ENCODE results near the gene GDPD4.
A peak's percentile ranks its signal among the peaks of the same experiment; 100 is the strongest.

The GDPD4 gene

DNA sequence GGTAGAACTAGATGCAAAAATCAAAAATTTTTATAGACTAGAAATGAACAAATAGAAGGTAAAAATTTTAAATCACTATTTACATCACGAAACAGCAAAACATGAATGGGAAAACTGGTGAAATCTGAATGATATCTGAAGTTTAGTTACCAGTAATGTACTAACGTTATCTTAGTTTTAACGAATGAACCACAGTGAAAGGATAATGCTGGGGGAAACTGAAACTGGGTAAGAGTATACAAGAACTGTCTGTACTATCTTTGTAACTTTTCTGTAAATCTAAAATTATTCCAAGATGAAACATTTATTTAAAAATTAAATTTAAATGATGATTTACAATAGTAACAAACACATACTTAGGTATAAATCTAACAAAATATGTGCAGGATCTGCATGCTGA lies 7.4 kb downstream of the GDPD4 start:
- DNase-seq, result no peak

DNA sequence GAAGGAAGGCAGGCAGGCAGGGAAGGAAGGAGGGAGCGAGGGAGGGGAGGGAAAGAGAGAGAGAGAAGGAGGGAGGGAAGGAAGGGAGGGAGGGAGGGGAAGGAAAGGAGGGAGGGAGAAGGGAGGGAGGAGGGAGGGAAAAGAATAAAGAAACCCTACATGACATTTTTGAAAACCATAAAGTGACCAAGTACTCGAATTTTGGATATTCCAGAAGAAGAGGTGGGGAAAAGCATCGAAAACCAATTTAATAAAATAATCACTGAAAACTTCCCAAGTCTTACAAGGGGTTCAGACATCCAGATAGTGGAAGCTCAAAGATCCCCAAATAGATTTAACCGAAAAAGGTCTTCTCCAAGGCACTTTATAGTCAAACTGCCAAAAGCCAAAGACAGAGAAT lies 11.7 kb downstream of the GDPD4 start:
- DNase-seq, result no peak

DNA sequence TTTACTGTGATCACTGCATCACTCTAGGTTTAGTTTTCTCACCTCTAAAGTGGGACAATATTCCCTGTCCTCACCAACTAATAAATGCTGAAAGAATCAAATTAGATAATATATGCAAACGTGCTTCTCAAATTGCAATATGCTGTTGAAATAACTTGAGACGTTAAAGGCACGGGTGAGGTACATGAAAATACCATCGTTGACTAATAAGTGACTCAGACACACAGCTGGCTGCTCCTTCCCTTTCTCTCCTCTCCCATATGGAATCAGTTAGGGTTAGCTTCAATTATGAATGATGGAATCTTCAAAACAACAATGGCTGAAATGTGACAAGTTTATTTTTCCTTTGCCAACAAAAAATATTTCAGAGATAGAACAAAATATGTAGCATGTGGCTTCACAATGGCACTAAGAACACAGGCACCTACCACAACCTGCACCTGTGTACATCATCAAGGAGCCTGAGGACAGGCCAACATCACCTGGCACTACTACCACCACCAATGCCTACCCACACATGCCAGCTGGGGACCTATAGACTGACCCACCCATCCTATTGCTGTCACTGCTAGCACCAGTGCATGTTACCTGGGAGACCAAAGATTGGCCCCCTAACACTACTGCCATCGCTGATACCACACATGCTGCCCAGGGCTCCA lies 13.7 kb downstream of the GDPD4 start:
- no peak for DNase-seq

DNA sequence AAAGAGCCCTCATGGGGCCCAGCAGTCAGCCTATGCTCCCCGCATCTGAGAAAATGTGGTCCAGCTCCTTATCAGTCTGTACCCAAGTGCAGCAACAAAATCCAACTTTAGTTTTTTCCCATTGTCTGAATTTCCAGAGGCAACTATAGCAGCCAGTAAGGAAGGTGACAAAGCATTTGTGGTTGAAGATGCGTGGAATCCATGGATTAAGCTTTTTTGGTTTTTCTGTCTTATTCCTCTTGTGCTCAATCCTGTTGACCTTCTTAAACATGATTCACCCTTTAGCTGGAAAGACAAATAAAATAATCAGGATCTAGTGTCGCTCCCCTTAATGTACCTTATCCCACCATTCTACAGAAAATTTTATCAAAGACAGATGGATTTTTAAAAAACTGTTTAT lies 14.3 kb downstream of the GDPD4 start:
- no peak for DNase-seq

DNA sequence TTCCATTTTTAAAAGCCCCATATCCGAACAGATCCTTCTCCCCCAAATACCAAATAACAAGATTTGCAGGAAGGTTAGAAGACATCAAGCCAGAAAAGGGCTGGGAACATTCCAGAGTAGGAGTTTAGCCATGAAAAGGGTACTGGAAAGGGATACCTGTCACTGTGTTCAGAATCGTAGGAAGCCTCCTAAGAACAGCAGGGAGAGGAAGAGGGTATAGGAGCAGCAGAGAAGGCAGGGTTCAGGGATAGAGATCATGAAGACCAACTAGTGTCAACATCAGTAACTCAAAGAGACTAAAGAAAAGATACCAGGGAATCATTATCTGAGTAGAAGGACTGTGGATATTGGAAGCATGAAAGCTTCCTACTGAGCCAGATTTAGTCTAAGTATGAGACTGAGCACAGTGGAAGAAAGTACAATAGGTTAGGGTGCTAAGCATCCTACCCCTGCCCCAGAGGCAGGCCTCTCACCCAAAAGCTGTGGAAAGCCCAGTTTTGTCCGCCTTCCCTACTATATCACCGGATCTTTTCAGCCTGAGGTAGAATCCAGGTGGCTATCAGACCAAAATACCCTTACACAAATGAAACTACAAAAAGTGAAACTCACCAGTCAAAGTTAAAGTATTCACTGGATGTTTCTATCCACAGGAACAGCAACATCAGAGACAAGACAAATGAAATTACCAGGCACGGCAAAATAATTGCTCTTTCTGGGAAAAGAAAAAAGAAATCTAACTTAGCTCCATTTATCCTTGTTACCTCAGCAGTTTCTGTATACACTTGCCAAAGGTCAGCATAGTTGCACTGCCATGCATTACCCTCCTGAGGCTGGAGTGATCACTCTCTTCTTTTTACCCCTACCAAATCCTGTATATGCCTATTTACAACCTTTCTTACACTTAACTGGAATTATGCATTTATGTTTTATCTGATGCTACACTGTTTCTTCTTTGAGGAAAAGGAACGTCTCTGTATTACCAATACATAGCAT lies 16.7 kb downstream of the GDPD4 start:
- DNase-seq, result no peak

DNA sequence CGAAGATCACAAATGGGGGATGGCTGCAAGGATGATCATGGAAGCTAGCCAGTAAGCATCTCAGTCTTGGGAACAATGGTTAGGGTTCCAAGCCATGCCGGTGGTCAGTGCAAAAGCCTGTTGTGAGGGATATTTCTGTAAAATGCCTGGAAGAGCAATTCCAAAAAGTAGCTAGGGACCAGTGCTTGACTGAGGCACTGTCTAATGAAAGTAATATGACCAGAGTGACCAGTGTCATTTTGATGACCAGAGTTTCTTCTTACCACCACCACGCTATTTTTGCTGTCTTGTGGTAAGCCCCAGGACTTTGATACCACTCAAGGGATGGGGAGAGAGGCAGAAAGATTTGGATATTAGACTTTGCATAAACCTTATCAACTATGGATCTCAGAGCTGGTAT lies 18.4 kb downstream of the GDPD4 start:
- no peak for DNase-seq

DNA sequence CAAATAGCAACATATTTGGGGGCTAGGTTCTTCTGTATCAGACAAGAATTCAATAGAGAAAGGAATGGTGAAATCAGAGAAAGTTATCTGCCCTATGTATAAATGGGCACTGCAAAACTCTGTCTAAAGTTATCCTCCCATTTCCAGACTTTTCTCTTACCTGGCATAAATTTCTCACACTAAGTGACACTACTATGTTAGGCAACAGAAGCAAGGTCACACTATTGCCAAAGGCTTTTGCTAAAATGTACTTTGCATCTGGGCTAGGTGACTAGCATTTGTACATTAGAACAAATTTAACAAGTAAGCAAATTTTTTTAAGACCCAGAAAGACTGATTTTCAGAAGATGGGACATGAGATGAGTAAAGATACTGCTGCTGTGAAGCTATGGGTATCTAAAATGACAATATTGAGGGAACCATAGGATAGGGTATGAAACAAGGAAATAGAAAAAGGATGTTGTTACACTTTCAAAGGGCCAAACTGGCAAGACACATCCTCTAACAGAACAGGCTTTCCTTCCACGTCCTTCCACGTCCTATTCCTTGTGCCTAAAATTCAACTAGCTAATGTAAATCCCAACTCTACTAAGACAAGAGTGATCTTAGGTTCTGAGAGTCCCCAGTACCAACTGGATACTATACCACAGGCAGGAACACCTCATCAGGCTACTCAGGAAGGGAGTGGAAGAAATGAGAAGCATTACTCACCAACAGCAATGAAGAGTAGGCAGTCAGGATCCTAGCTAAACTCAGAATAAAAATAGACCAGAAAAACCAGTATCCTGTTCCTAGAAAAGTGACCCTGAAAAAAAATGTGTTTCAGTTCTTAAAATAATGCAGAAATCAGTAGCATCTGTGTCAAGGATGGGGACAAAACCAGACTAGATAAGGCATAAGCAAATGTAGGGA lies 22.6 kb downstream of the GDPD4 start:
- DNase-seq, result peak; percentile 6

DNA sequence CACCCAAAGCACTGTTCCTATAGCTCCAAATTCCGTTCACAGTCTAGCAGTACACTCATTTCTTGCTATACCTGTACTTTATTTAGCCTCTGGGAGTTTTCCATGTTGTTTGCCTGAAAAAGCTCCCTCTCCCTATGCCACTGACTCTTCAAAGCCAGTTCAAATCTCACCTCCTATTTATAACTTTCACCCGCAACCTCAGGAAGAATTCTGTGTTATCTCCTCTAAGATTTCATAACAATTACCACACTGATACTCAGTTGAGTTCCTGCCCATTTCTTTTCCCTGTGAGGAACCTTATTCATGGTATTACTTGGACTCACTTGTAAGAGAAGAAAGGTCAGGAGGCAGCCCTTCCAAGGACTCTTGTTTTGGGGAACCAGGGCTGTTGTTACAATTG lies 25.2 kb downstream of the GDPD4 start:
- no peak for DNase-seq

DNA sequence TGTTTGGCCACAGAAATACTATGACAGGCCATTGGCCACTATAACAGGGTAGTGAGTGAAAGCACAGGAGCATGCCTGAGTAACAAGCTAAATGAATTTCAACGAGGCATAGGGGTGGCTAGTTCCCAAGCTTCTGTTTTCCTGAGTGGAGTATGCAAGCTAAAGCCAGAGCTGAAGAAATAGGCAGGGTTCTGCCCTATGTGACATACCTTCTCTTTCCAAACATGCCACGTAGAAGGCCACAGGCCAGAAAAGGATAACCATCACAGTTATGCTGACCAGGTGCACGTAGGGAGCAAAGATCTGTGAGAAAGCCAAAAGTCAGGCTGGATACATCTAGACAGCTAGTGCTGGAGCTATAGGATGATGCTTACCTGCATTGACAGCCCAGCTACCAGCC lies 30.6 kb downstream of the GDPD4 start:
- DNase-seq, result no peak

DNA sequence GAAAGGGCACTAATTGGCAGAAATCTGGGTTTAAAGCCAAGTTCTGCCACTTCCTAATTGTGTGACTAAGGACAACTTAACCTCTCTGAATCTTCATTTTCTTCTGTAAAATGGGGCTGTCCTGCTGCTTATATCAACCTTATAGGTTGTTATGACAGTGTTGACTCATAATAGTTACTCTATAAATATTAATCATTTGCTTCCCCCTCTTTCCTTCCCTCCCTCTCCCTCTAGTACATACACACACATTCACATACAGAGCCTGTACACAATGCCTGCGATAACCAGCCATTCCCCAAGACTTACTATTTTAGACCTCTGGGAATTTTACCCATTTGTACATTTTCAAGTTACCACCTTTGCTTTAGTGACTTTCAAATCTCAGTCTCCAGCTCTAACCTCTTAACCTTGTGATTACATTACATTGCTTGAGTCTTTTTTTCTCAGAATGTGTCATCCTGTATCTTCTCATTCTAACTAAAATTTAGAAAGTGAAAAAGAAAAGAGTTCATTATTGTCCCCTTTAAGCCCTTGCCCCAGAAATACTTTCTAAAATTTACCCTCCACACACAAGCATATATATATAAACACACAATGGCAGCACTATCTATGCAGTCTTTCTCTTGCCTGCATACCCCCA lies 31.9 kb downstream of the GDPD4 start:
- DNase-seq, result no peak

DNA sequence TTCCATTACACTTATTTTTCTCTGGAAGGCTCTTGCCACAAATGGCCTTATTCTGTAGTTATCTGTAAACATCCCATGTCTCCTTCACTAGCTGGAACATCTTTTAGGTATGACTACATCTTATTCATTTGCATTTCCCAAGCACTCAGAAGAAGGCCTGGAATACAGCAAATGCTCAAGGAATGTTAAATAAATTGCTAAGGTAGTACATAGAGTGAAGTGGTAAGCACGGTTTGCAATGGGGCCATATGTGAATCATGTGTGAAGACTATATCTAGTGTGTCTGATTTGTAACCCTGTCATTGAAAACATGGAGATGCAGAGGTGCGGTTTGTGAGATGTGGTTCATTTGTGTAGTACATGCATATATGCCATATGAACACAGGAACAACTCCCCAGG lies 33.5 kb downstream of the GDPD4 start:
- no peak for DNase-seq

DNA sequence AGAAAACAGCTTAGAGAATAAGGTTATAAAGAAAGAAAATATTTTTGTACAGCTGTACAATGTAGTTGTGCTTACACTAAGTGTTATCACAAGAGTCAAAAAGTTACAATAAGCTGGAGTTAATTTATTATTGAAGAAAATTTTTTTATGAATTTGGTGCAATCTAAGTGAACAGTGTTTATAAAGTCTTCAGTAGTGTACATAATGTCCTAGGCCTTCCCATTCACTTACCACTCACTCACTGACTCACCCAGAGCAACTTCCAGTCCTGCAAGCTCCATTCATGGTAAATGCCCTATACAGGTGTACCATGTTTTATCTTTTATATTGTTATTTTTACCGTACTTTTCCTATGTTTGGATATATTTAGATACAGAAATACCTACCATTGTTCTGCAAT lies 34.7 kb downstream of the GDPD4 start:
- DNase-seq, result no peak

DNA sequence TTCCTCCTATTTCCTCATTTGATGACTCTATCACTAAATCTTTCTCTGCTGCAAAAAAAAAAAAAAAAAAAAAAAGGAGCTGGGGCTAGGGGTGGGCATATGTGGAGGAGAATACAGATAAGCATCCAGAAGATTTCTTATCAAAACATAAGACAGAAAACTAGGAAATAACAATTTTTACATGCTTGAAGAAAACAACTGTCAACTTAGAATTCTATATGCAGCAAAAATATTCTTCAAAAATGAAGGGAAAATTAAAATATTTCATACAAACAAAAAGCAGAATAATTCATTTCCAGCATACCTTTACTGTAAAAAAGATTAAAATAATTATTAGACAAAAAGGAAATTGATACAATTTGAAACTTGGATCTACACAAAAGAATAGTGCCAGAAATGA lies 38.7 kb downstream of the GDPD4 start:
- DNase-seq, result no peak

DNA sequence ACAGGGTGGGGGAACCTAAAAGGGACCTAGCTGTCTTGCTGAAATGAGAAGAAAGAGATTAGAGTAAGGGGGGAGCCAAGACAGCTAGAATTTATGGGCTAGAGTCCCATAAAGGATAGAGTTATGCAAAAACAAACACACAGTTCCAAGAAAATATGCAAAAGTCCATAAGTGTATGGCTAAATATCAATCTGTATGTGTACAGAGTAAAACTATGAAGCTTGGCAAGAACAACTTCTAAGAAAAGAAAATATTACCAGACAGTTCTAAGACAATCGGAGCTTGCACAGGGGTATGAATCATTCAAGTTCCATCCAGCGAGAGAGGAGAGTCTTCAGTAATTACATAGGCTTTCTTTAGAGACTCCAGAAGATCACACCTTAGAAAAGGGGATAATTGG lies 41.8 kb downstream of the GDPD4 start:
- DNase-seq, result no peak

DNA sequence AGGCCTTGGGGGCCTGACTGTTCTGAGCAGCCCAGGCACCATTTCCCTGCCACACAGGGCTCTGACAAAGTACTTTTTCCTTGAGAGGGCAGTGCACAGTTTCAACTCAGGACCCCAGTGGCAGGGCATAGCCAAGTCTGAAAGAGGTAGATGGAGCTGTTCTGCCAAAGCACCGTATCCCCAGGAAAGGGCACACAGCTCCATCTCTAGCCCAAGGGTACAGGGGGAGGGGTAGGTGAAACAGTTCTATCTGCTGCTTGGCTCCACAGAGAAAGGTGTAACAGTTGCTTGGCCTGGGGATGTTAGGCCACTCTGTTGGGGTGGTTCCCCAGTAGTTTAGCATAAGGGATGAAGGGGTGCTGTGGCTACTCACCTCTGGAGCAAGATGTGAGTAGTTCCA lies 47.8 kb downstream of the GDPD4 start:
- DNase-seq, result no peak

DNA sequence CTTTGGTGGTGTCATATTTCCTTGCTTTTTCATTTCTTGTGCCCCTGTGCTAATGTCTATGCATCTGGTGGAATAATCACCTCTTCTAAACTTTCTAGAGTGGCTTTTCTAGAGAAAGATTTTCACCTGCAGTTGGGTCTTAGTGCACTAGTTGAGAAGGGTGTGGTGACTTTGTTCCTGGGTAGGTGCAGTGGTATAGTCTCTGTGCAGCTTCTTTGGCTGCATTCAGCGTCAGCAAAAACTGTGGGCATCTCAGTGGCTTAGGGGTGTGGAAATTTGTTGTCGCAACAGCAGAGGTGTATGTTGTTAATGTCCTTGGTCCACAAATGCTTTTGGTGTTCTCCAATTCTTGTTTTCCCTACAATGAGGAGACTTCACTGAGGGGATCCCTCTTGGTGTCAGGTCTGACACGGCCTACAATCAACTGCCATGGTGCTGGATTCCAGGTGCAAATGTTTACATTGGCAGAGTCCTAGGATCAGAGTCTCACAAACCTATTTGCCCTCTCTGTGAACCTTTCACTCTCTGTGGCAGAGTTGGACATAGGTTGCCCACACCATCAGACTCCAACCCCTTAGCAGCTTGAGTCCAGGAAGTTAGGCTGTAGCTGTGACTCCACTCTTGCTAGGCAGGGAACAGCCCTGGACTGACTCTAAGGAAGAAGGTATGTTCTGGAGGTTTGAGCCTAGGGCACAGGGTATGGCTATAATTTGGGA lies 48.8 kb downstream of the GDPD4 start:
- DNase-seq, result no peak

DNA sequence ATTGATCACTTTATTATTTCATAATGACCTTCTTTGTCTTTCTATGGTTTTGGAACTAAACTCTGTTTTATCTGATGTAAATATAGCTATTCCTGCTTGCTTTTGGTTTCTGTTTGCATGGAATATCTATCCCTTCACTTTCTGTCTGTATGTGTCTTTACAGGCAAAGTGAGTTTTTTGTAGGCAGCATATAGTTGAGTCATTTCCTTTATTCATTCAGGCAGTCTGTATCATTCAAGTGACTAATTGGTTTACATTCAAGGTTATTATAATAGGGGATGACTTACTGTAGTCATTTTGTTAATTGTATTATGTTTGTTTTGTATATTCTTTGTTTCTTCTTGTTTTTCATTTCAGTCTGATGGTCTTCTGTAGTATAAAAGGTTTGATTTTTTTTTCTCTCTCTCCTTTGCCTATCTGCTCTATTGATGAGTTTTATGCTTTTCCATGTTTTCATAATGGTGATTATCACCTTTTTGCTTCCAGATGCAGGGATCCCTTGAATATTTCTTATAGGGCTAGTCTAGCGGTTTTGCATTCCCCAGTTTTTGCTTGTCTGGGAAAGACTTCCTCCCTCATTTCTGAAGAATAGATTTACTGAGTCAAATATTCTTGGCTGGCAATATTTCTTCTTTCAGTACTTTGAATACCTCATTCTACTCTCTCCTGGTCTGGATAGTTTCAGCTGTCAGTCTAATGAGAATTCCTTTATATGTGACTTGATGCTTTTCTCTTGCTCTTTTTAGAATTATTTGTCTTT lies 50.4 kb downstream of the GDPD4 start:
- DNase-seq, result peak; percentile 65

DNA sequence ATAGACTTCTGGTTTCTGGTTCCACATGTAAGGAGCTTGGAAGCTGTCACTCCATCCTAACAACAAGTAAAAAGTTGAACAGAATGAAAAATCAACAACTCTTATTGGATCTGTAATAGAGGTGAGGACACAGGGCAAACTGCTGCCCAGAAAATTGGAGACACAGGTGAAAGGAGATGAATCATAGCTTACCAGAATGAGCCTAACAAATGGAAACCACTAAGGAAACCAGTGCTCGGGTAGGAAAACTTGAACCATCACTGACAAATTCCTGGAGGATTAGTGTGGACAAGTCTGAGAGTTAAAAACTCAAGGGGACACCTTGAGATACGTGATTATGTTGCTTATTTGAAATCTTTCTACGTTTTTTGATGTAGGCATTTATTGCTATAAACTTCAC lies 52.1 kb downstream of the GDPD4 start:
- DNase-seq, result no peak

DNA sequence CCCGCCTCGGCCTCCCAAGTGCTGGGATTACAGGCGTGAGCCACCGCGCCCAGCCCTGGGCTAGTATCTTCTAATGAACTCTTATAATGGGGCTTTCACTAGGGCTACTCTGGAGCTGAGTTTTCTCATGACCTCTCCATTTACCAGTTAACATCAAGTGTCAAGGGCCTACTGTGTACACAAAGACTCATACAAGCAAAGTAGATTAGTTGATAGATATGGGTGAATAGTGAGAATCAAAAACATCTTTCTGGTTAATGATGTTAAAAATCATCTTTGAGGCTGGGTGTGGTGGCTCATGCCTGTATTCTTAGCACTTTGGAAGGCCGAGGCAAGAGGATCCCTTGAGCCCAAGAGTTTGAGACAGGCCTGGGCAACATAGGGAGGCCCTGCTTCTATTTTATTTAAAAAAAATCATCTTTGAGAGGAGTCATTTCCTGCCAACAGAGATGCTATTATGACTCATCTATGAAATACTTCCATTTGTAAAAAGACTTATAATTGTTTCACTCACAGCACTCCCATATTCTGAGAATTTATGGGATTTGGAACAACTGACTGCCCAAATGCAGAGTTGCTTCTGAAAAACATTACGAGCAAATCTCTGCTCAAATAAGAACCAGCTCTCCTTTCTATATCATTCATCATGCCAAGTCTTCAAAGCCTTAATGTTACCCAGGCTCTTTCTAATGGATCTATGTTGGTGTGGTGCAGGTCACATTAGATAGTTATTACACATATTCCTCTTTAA lies 57.0 kb downstream of the GDPD4 start:
- DNase-seq, result peak; percentile 2

DNA sequence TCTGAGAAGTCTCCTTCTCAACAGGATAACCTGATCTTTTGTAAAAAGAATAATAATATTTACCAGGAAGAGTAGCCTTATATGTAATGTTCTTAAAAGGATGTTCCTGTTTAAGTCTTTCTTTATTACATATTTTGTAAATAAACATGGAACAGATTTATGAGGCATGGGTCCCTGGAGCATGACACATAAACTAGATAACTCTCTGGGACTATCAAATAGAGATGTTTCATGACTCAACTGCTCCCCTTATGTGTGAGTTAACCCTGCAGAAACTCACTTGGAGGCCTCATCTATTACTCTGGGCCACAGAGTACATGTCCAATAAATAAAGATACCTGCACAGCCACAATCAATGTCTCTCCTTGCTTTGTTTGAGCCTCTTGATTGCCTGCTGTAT lies 64.6 kb downstream of the GDPD4 start:
- DNase-seq, result no peak

DNA sequence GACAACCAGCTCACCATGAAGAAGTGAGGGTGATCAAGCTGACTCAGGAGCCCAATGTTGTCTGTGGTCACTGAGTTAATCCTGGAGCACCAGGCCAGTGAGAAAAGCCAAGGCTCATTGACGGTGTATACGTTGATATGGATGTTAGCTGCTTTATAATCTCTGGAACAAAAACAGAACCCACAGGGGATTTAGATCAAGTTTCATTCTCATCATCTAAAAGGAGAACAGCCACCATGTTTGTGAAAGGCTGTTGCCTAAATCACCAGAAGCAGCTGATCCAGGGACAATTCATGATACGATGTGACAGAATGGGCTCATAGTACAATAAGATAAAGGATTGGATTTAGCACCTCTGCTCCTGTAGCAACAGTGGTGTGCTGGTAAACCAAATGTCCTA lies 68.5 kb downstream of the GDPD4 start:
- DNase-seq, result no peak
